Suprapubic skin (tissue), 4 donors: ENCODE measurements around the gene HS3ST2. TPM values are rescaled to one million over a fixed set of nuclear protein-coding genes. Genes with fewer than 3 reads are reported as not detected.

Source experiments
- DNase-seq, 2 donors: peaks; one replicate each; pipeline ENCODE4 v3.0.0-alpha.2; 2019; ENCODE audit warnings: low spot score in 2 of 2
- H3K27ac ChIP-seq: fragments of 200-600 bp; sonication (generic); one replicate; pipeline ENCODE4 v1.5.1; 2019
- H3K27me3 ChIP-seq: fragments of 200-600 bp; sonication (generic); one replicate; pipeline ENCODE4 v1.5.1; 2019
- H3K36me3 ChIP-seq: fragments of 200-600 bp; sonication (generic); one replicate; pipeline ENCODE4 v1.5.1; 2019
- H3K4me1 ChIP-seq: fragments of 200-600 bp; sonication (generic); one replicate; pipeline ENCODE4 v1.5.1; 2019
- H3K4me3 ChIP-seq: fragments of 200-600 bp; sonication (generic); one replicate; pipeline ENCODE4 v1.5.1; 2019; ENCODE audit warnings: mild to moderate bottlenecking
- H3K9me3 ChIP-seq: fragments of 200-600 bp; sonication (generic); one replicate; pipeline ENCODE4 v1.5.1; 2019
- CTCF ChIP-seq, 2 donors: fragments of 200-600 bp in 1 of 2; fragments of 450-650 bp in 1 of 2; sonication (generic) in 1 of 2; IDR thresholded peaks; one replicate each; pipeline ENCODE4 v1.5.1; 2016 to 2019; ENCODE audit warnings: antibody characterized with exemption in 2 of 2, mild to moderate bottlenecking in 1 of 2, moderate library complexity in 1 of 2
- EP300 ChIP-seq: sonication (generic); formaldehyde crosslinking; IDR thresholded peaks from one replicate; pipeline ENCODE4 v1.6.1; 2017; ENCODE audit warnings: antibody characterized with exemption
- POLR2A ChIP-seq, 2 donors: fragments of 450-650 bp; IDR thresholded peaks; one replicate each; pipeline ENCODE4 v1.6.1; 2017; ENCODE audit warnings: antibody characterized with exemption in 2 of 2, mild to moderate bottlenecking in 2 of 2, moderate library complexity in 2 of 2
- POLR2AphosphoS5 ChIP-seq, 3 donors: sonication (generic); formaldehyde crosslinking; IDR thresholded peaks; one replicate each; pipeline ENCODE4 v1.6.1; 2017; ENCODE audit warnings: antibody characterized with exemption in 3 of 3
- WGBS: methylation state at CpG from one replicate; pipeline ENCODE4 v1.1.5; 2018; 5-methylcytosine and 5-hydroxymethylcytosine counted together
- total RNA-seq, 4 donors: library from RNA; depleted of rRNA; stranded (reverse); fragments of >200 nt; gene quantifications; one replicate each; pipeline ENCODE4 v1.1.0, GENCODE V29; 2016

HS3ST2 gene
- total RNA-seq, 4 donors from 2014 or later, result 0.30 to 1.7 (median 1.2) TPM

DNA sequence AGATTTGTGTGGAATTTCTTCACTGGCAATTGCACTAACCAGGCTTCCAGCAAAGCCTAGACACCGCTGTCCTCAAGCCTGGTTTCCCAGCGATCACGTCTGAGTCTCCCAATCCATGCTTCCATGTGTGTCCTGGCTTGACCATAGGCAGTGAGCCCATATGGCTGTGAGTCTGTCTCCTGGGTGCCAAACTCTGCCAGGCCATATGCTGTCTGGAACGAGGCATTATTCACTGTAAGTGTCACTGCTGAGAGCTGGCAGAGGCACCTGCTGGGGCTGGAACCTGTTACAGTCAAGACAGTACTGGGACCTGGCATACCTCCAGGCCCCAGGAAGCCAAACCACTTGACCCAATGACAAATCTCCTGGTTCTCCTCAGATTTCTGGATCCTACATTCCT is 60.4 kb downstream of the HS3ST2 start:
- Histone ChIP-seq H3K4me1 (no peaks in the 10 kb centered on the region), H3K27me3 (peaks cover 12% of the 10 kb centered on the region), H3K27ac (no peak overlapping the region), H3K36me3 (no peaks in the 10 kb centered on the region), H3K4me3 (no peak overlapping the region), H3K9me3 (no peaks in the 10 kb centered on the region)
- DNase-seq, result no peak
- TF ChIP-seq POLR2A (IDR thresholded peaks at IDR 0.05) (no peak), POLR2AphosphoS5 (IDR thresholded peaks at IDR 0.05) (no peak), EP300 (no peak), CTCF (IDR thresholded peaks at IDR 0.05) (no peak)
- WGBS, result 94% methylated on average over 3 of the region's 4 CpGs

DNA sequence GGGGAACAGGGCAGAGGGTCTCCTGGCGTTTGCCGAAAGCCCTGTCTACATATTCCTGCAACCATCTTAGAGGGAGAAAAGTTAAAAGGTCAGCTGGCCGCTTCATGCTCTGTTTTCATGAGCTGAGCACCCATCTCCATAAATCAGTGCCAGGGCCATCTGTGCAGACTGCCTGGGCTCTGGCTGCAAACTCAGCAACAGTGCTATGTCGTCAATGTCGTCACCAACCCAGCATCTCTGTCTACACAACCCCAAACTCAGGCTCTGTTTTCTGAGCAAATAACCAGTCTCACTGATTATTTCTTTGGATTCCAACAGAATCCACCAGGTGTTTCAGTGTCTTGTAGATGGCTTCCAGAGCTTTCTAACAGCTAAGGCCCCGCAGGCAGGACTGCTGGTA is 65.0 kb downstream of the HS3ST2 start:
- DNase-seq, result no peak
- H3K4me1 ChIP-seq, result no peaks in the 10 kb centered on the region
- H3K9me3 ChIP-seq, result no peaks in the 10 kb centered on the region
- H3K36me3 ChIP-seq, result no peaks in the 10 kb centered on the region
- H3K27me3 ChIP-seq, result peaks cover 16% of the 10 kb centered on the region
- no peak for TF ChIP-seq CTCF (IDR thresholded peaks at IDR 0.05)
- no peak for TF ChIP-seq POLR2A (IDR thresholded peaks at IDR 0.05)
- no peak for TF ChIP-seq EP300
- TF ChIP-seq POLR2AphosphoS5 (IDR thresholded peaks at IDR 0.05), result no peak
- 80% methylated on average over 6 of the region's 6 CpGs for WGBS
- no peak overlapping the region for H3K4me3 ChIP-seq
- H3K27ac ChIP-seq, result no peak overlapping the region

DNA sequence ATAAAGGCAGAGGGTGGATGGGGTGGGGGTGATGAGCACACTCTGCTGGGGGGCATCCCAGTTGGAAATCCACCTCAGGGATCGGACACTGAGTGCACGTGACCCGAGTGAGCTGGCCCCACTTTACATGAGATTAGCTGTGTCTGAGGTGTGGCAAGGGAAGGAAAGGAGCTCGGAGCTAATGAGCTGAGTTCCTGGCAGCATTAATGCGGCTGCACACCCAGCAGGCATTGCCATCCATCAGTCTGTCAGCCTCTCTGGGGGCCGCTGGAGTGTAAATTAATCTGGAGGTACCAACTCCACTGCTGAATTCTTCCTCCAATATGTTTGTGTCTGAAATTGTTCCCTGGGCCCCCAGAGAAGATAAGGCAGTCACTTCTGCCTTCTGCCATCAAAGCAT is 65.5 kb downstream of the HS3ST2 start:
- WGBS, result 27% methylated on average over 6 of the region's 6 CpGs
- Histone ChIP-seq H3K9me3 (no peaks in the 10 kb centered on the region), H3K4me1 (no peaks in the 10 kb centered on the region), H3K27me3 (peaks cover 16% of the 10 kb centered on the region), H3K36me3 (no peaks in the 10 kb centered on the region), H3K4me3 (no peak overlapping the region), H3K27ac (no peak overlapping the region)
- no peak for DNase-seq
- no peak for TF ChIP-seq POLR2AphosphoS5 (IDR thresholded peaks at IDR 0.05)
- no peak for TF ChIP-seq EP300
- TF ChIP-seq CTCF (IDR thresholded peaks at IDR 0.05), result no peak
- no peak for TF ChIP-seq POLR2A (IDR thresholded peaks at IDR 0.05)

- Histone ChIP-seq H3K27me3 (peaks cover 13% of the 10 kb centered on the region), H3K4me1 (no peaks in the 10 kb centered on the region), H3K9me3 (no peaks in the 10 kb centered on the region), H3K36me3 (no peaks in the 10 kb centered on the region), H3K4me3 (no peak overlapping the region), H3K27ac (no peak overlapping the region)
- no peak for DNase-seq
- TF ChIP-seq POLR2AphosphoS5 (IDR thresholded peaks at IDR 0.05), result no peak
- TF ChIP-seq EP300, result no peak
- no peak for TF ChIP-seq POLR2A (IDR thresholded peaks at IDR 0.05)
- TF ChIP-seq CTCF (IDR thresholded peaks at IDR 0.05), result no peak
These were observed 69.0 kb downstream of the HS3ST2 start for GRCh38 chr16:22882981-22883380.

GRCh38 chr16:22885951-22886350 is 72.0 kb downstream of the HS3ST2 start:
- H3K4me1 ChIP-seq, result no peaks in the 10 kb centered on the region
- H3K9me3 ChIP-seq, result no peaks in the 10 kb centered on the region
- H3K27ac ChIP-seq, result no peak overlapping the region
- TF ChIP-seq CTCF (IDR thresholded peaks at IDR 0.05) (no peak), POLR2A (IDR thresholded peaks at IDR 0.05) (no peak), POLR2AphosphoS5 (IDR thresholded peaks at IDR 0.05) (no peak), EP300 (no peak)
- 82% methylated on average over 3 of the region's 3 CpGs for WGBS
- no peaks in the 10 kb centered on the region for H3K36me3 ChIP-seq
- H3K4me3 ChIP-seq, result no peak overlapping the region
- H3K27me3 ChIP-seq, result no peaks in the 10 kb centered on the region
- no peak for DNase-seq
